ENCODE measurements around the gene SLC24A3. TPM values are rescaled to one million over a fixed set of nuclear protein-coding genes. Genes with fewer than 3 reads are reported as not detected.

The SLC24A3 gene
- total RNA-seq, 1 experiment from 2014 or later = 46.0 TPM

DNA sequence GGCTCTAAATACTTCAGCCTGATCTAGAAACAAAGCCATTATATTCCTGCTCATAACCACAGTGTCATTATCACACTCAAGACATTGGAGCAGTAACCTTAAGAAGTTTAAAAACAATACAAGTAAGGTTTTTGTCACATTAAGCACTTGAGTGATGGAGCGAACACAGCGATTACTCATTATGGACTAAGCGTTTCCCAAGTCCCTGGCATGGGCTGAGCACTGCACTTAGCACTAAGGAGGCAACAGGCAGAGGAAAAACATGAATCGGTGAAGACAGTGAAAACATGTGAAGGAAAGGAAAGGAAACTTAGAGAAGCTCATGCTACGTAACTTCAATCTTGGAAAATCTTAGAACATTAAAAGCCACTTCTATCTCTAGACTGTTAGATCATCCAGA lies 108.7 kb downstream of the SLC24A3 start:
- CTCF ChIA-PET = no interaction called here
- no TSS peak for BruUV-seq (replicated peaks)
- H3K36me3 ChIP-seq (ENCODE audit: insufficient read depth, low read length, poor library complexity, severe bottlenecking) = peaks cover 6% of the 10 kb centered on the region
- intact Hi-C loops (cut with micrococcal nuclease; ENCODE audit: unreplicated experiment) = loop anchor here (5.0 kb wide), 1 partner anchor 196 kb away; no protein-coding TSS in a partner anchor
- no peaks in the 10 kb centered on the region for H3K27me3 ChIP-seq (replicated peaks; ENCODE audit: insufficient read depth, low read depth, low read length, poor library complexity)
- peaks cover 88% of the 10 kb centered on the region for H3K4me1 ChIP-seq (ENCODE audit: insufficient read depth, low read length, poor library complexity, severe bottlenecking)
- peak; percentile 81 for DNase-seq (ENCODE audit: low spot score)
- peak overlapping the region; percentile 40 for H3K4me3 ChIP-seq (ENCODE audit: low read depth, low read length, poor library complexity, severe bottlenecking)
- POLR2A ChIA-PET (ENCODE audit: low non-redundant PET) = no interaction called here
- H3K27ac ChIP-seq (ENCODE audit: low read depth, low read length, poor library complexity, severe bottlenecking) = peak overlapping the region; percentile 92
- H3K9me3 ChIP-seq (ENCODE audit: low read depth, low read length, poor library complexity, severe bottlenecking) = no peaks in the 10 kb centered on the region
- TF ChIP-seq, protein P1, sequence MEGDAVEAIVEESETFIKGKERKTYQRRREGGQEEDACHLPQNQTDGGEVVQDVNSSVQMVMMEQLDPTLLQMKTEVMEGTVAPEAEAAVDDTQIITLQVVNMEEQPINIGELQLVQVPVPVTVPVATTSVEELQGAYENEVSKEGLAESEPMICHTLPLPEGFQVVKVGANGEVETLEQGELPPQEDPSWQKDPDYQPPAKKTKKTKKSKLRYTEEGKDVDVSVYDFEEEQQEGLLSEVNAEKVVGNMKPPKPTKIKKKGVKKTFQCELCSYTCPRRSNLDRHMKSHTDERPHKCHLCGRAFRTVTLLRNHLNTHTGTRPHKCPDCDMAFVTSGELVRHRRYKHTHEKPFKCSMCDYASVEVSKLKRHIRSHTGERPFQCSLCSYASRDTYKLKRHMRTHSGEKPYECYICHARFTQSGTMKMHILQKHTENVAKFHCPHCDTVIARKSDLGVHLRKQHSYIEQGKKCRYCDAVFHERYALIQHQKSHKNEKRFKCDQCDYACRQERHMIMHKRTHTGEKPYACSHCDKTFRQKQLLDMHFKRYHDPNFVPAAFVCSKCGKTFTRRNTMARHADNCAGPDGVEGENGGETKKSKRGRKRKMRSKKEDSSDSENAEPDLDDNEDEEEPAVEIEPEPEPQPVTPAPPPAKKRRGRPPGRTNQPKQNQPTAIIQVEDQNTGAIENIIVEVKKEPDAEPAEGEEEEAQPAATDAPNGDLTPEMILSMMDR (conservative IDR thresholded peaks at IDR 0.05; ENCODE audit: low read depth, low read length) = no peak
- TF ChIP-seq EZH2 (IDR thresholded peaks at IDR 0.05; ENCODE audit: borderline replicate concordance, low read depth, low read length, poor library complexity, severe bottlenecking) = no peak

DNA sequence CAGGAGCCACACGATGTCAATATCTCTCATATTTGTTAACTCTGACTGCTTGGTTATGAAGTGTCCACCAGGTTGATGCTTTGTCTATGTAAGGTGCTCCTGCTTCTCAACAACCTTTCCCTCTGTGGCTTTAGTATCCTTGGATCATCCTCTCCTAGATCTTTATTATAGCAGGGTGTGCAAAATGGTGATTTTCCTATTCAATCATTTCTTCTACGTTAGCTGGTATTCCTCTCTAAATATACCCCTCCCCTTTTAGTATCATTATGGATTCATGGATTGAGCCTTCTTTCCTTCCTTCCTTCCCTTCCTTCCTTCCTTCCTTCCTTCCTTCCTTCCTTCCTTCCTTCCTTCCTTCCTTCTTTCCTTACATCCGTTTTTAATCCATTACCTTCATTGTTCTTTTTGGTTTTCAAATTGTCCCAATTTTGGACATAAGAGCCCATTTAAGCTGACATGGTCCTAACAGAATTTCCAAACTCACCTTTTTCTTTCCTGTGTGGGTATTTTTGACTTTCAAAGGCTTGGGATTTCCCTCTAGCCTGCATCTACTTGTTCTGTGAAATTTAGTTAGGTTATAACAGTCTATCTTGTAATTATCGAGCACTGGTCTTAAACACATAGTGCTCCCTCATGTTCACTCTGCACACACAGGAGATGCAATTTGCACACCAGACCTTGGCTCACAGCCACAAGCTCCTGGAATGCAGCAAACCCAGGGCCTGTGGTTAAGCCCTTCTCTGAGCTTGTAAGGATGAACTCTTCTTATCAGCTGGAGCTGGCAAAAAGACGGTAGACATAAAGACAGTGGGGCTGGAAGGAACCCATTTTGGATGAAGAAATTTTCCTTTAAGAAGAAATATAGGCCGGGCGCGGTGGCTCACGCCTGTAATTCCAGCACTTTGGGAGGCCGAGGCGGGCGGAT lies 109.9 kb downstream of the SLC24A3 start:
- peak; percentile 96 for DNase-seq (ENCODE audit: low spot score)
- Histone ChIP-seq H3K36me3 (ENCODE audit: insufficient read depth, low read length, poor library complexity, severe bottlenecking) (peaks cover 6% of the 10 kb centered on the region), H3K4me3 (ENCODE audit: low read depth, low read length, poor library complexity, severe bottlenecking) (peak overlapping the region; percentile 40), H3K4me1 (ENCODE audit: insufficient read depth, low read length, poor library complexity, severe bottlenecking) (peaks cover 88% of the 10 kb centered on the region), H3K9me3 (ENCODE audit: low read depth, low read length, poor library complexity, severe bottlenecking) (no peaks in the 10 kb centered on the region), H3K27me3 (replicated peaks; ENCODE audit: insufficient read depth, low read depth, low read length, poor library complexity) (no peaks in the 10 kb centered on the region), H3K27ac (ENCODE audit: low read depth, low read length, poor library complexity, severe bottlenecking) (peak overlapping the region; percentile 92)
- BruUV-seq (replicated peaks) = no TSS peak
- intact Hi-C loops (cut with micrococcal nuclease; ENCODE audit: unreplicated experiment) = loop anchor here (1.0 to 5.0 kb wide), 4 partner anchors 100 to 340 kb away; no protein-coding TSS in a partner anchor
- TF ChIP-seq EZH2 (IDR thresholded peaks at IDR 0.05; ENCODE audit: borderline replicate concordance, low read depth, low read length, poor library complexity, severe bottlenecking) = no peak
- TF ChIP-seq, protein P1 (conservative IDR thresholded peaks at IDR 0.05; ENCODE audit: low read depth, low read length) = no peak
- ChIA-PET CTCF (interaction anchor here (0.6 to 1.3 kb wide), 3 partner anchors 108 to 511 kb away, joined by 3 to 5 read pairs (median 4); no protein-coding TSS in a partner anchor), POLR2A (ENCODE audit: low non-redundant PET) (interaction anchor here (0.6 to 0.7 kb wide), 4 partner anchors 52 to 822 kb away, joined by 3 to 4 read pairs (median 4); no protein-coding TSS in a partner anchor)

DNA sequence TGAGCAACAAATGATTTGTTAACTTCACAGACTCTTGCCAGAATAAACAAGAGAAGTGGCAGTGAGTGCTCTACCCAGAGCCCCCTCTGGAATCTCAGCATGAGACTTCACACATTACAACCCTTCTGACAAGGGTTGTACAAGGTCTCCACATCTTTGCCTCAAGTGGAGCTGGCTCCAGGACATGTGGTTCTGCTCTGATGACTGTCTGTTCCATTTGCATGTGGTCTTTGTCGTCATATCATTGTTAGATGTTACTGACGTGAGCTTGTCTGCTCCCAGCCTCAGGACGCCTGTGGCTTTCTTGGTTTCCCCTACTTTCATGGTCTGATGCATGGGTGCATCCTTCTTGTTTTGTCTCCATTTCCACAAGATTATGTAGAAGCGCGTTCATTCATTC lies 115.0 kb downstream of the SLC24A3 start:
- no peak overlapping the region for H3K4me3 ChIP-seq (ENCODE audit: low read depth, low read length, poor library complexity, severe bottlenecking)
- no peaks in the 10 kb centered on the region for H3K9me3 ChIP-seq (ENCODE audit: low read depth, low read length, poor library complexity, severe bottlenecking)
- DNase-seq (ENCODE audit: low spot score) = no peak
- H3K36me3 ChIP-seq (ENCODE audit: insufficient read depth, low read length, poor library complexity, severe bottlenecking) = peaks cover 6% of the 10 kb centered on the region
- H3K4me1 ChIP-seq (ENCODE audit: insufficient read depth, low read length, poor library complexity, severe bottlenecking) = peaks cover 54% of the 10 kb centered on the region
- intact Hi-C loops (cut with micrococcal nuclease; ENCODE audit: unreplicated experiment) = no loop called here
- ChIA-PET POLR2A (ENCODE audit: low non-redundant PET) (no interaction called here), CTCF (no interaction called here)
- H3K27ac ChIP-seq (ENCODE audit: low read depth, low read length, poor library complexity, severe bottlenecking) = peak overlapping the region; percentile 22
- no peak for TF ChIP-seq EZH2 (IDR thresholded peaks at IDR 0.05; ENCODE audit: borderline replicate concordance, low read depth, low read length, poor library complexity, severe bottlenecking)
- TF ChIP-seq, protein P1 (conservative IDR thresholded peaks at IDR 0.05; ENCODE audit: low read depth, low read length) = no peak
- no peaks in the 10 kb centered on the region for H3K27me3 ChIP-seq (replicated peaks; ENCODE audit: insufficient read depth, low read depth, low read length, poor library complexity)
- no TSS peak for BruUV-seq (replicated peaks)
